Adrenal gland (tissue), 12 donors: ENCODE measurements around the gene AP1B1. TPM values are rescaled to one million over a fixed set of nuclear protein-coding genes. Genes with fewer than 3 reads are reported as not detected.

Source experiments
- DNase-seq, 7 donors: peaks; one replicate each; pipeline ENCODE4 v3.0.0-alpha.2; 2019 to 2020
- H3K27ac ChIP-seq, 5 donors: fragments of 200-600 bp; sonication (generic) in 4 of 5; 1 replicate in 3 of 5; 2 replicates in 2 of 5; pipeline versions ENCODE4 v1.5.1 to v1.8.0; 2016 to 2020; ENCODE audit warnings: mild to moderate bottlenecking in 1 of 5
- H3K27me3 ChIP-seq: fragments of 200-600 bp; 2 replicates; pipeline ENCODE4 v1.8.0; 2021
- H3K36me3 ChIP-seq, 2 donors: fragments of 200-600 bp; replicated peaks in 1 of 2; 1 replicate in 1 of 2; 2 replicates in 1 of 2; pipeline versions ENCODE4 v1.5.1 to v1.8.0; 2018 to 2022
- H3K4me1 ChIP-seq, 2 donors: fragments of 200-600 bp; replicated peaks in 1 of 2; 1 replicate in 1 of 2; 2 replicates in 1 of 2; pipeline versions ENCODE4 v1.5.1 to v1.8.0; 2018 to 2021
- H3K4me3 ChIP-seq, 4 donors: fragments of 200-600 bp; sonication (generic) in 3 of 4; one replicate each; pipeline ENCODE4 v1.5.1; 2016 to 2018
- H3K9me3 ChIP-seq, 3 donors: fragments of 200-600 bp; sonication (generic) in 1 of 3; replicated peaks in 1 of 3; 1 replicate in 2 of 3; 2 replicates in 1 of 3; pipeline versions ENCODE4 v1.5.1 to v1.8.0; 2016 to 2021
- POLR2A ChIP-seq, 2 donors: fragments of 450-650 bp; IDR thresholded peaks; one replicate each; pipeline ENCODE4 v1.6.1; 2017; ENCODE audit warnings: antibody characterized with exemption in 2 of 2, mild to moderate bottlenecking in 2 of 2, moderate library complexity in 1 of 2
- whole genome bisulfite sequencing, 4 donors: extraction: QIAGEN DNeasy Blood & Tissue Kit in 2 of 4; methylation state at CpG; one replicate each; pipeline versions ENCODE4 v1.1.5 to v1.1.7; 2013 to 2017; 5-methylcytosine and 5-hydroxymethylcytosine counted together
- intact Hi-C, 2 donors: fragments of 100-400 bp; cut with DNase I; formaldehyde crosslinking; loops; one replicate each; pipeline versions ENCODE4 v1.14.1 to v1.15.0; 2022 to 2023
- polyA plus RNA-seq, 3 donors: library from polyadenylated mRNA; stranded (reverse); fragments of 200-250 nt in 2 of 3; fragments of 350-450 nt in 1 of 3; fragmentation: Illumina TruSeq in 1 of 3; extraction: RNeasy Lipid Tissue Mini Kit (QIAGEN cat#74804) in 1 of 3; gene quantifications; one replicate each; pipeline ENCODE4 v1.2.3, GENCODE V29; 2013 to 2014
- total RNA-seq, 9 donors: library from RNA; depleted of rRNA in 4 of 9; stranded (reverse); fragments of >200 nt in 4 of 9; fragments of 120-200 nt in 1 of 9; fragmentation: NEBNext Ultra II Directional in 1 of 9; extraction: Animal tissue kit (Norgen Biotek cat#: 25700) in 1 of 9; gene quantifications; one replicate each; pipeline versions ENCODE4 v1.1.0 to v1.2.4, GENCODE V29; 2013 to 2023
- TF ChIP-seq, protein P1 (sequence below), 6 experiments: fragments of 450-650 bp in 4 of 6; fragments of 200-600 bp in 2 of 6; sonication (generic) in 1 of 6; IDR thresholded peaks; 1 replicate in 5 of 6; 2 replicates in 1 of 6; pipeline versions ENCODE4 v1.5.1 to v1.8.0; 2016 to 2021; ENCODE audit warnings: antibody characterized with exemption in 6 of 6, mild to moderate bottlenecking in 2 of 6, moderate library complexity in 1 of 6
- donor health status: healthy with polysubstance abuse.
- donor health status: Bipolar disorder and iron deficiency.
- donor health status: DM: yes; HTN: yes; CAD: no.
- donor health status: DM: no; HTN: no; CAD: no.
- donor health status: DM: no; HTN: no; CAD: no.
- donor health status: DM: yes; HTN: yes; CAD: no.

AP1B1 gene
- total and polyA plus RNA-seq, 12 donors: 47.6 to 190 (median 109) TPM

DNA sequence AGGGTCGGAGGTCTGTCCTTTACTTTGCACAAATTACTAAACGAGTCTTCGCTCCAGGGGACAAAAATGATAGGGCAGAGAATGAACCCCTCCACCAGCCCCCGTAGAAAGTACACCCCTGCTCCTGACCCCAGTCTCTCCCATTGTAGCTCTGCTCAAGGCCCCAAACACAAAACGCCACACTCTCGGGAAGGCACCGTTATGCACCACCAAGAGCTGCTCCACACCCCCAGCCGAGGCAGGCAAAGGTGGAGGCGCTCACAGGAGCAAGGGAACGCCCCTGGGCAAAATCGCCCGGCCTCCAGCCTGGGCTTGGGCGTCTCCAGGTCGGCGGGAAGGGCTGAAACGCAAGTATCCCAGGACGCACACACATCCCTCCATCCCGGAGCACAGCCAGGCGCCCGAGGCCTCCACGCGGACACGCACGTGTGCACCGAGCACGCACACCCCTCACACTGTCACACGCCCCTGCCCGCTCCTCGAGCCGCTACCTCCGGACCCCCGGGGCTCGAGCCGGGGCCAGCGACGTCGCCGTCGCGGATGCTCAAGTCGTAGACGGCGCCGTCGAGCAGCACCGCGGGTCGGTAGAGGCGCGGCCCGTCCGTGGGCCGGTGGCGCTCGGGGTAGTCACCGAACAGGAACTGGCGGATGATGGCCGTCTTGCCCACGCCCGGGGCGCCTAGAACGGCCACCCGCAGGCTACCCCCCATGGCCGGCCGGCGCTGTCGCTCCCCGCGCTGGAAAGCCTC lies 73.7 kb downstream of the AP1B1 start:
- H3K4me3 ChIP-seq: peak overlapping the region in 1 of 4 donors; percentile 38
- no peaks in the 10 kb centered on the region for H3K36me3 ChIP-seq

DNA sequence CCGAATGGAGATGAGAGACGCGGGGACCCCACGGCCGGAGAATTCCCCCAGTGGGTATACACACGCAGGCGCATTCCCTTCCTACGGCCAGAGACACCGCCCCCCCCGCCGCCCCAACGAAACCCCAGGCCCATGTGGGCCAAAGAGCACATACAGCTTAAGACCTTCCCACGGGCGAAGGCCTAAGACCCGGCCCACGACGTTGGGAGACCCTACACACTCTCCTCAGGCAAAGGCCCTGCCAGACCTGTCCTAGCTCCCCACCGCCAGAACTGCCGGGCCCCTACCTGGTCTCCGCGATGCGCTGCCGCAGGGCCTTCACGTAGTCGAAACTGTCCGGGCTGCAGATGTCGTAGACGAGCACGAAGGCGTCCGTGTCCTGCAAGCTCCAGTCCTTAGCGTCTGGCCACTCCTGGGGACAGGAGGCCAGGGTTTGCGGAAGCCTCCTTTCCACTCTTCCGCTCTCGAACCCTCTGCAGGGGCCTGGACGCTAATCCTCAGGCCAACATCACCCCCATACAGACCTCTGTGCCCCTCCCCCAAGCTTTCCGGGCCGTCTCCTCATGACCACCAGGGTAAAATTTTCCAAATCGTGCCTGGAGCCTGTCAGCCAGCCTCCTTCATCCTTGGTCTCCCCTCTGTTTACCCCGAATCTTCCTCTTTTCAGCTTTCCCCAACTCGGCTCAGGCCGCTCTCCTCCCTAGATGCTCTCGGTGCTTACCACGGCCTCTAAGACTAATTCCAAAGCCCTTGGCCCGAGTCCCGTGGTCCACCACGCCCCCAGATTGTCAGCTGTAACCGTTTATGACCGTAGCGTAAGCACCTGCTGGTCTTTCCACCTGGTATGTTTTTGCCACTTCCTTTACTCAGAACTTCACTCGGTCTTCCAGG lies 74.5 kb downstream of the AP1B1 start:
- intact Hi-C loops: no loop called here
- Histone ChIP-seq H3K27me3 (peaks cover 22% of the 10 kb centered on the region), H3K27ac (no peak overlapping the region), H3K36me3 (no peaks in the 10 kb centered on the region), H3K4me3 (no peak overlapping the region), H3K4me1 (peaks cover 46 to 62% of the 10 kb centered on the region in 2 donors), H3K9me3 (no peaks in the 10 kb centered on the region)
- DNase-seq: peak in 1 of 7 donors; percentile 34
- no peak for TF ChIP-seq POLR2A (IDR thresholded peaks at IDR 0.05)
- TF ChIP-seq, protein P1, sequence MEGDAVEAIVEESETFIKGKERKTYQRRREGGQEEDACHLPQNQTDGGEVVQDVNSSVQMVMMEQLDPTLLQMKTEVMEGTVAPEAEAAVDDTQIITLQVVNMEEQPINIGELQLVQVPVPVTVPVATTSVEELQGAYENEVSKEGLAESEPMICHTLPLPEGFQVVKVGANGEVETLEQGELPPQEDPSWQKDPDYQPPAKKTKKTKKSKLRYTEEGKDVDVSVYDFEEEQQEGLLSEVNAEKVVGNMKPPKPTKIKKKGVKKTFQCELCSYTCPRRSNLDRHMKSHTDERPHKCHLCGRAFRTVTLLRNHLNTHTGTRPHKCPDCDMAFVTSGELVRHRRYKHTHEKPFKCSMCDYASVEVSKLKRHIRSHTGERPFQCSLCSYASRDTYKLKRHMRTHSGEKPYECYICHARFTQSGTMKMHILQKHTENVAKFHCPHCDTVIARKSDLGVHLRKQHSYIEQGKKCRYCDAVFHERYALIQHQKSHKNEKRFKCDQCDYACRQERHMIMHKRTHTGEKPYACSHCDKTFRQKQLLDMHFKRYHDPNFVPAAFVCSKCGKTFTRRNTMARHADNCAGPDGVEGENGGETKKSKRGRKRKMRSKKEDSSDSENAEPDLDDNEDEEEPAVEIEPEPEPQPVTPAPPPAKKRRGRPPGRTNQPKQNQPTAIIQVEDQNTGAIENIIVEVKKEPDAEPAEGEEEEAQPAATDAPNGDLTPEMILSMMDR (IDR thresholded peaks at IDR 0.05): no peak
- 17 to 24% (median 22%) methylated on average over 20 to 51 of the region's 51 CpGs for WGBS, 4 donors

More for the DNA sequence above, 73.7 kb downstream of the AP1B1 start:
- H3K27me3 ChIP-seq: peaks cover 22% of the 10 kb centered on the region
- H3K4me1 ChIP-seq: peaks cover 37 to 53% of the 10 kb centered on the region in 2 donors
- 2 to 11% (median 5%) methylated on average over 16 to 69 of the region's 69 CpGs for WGBS, 4 donors
- DNase-seq: no peak
- H3K27ac ChIP-seq: no peak overlapping the region
- TF ChIP-seq, protein P1 (IDR thresholded peaks at IDR 0.05): no peak
- no peak for TF ChIP-seq POLR2A (IDR thresholded peaks at IDR 0.05)
- no peaks in the 10 kb centered on the region for H3K9me3 ChIP-seq
- intact Hi-C loops: loop anchor here in 1 of 2 donors (5.0 kb wide), 1 partner anchor 38 kb away; no protein-coding TSS in a partner anchor

DNA sequence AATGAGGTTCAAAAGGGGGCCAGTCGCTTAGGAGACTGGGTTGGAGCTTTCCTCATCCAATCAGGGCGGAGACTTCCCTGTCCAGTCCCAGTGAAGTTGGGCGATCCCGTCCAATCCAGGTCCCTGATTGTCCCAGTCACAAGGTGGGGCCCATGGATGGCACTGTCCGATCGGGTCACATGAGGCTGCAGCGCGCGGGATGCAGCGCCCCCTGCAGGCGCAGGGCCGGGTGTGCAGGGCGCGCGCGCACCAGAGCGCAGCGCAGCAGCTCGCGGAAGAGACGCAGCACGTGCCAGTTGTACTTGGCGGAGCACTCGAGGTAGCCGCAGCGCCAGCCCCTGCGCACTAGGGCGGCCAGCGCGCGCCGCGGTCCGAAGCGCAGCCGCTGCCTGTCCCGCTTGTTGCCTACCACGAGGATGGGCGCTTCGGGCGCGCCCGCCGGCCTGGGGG lies 75.2 kb downstream of the AP1B1 start:
- no peak overlapping the region for H3K4me3 ChIP-seq
- peak in 6 of 7 donors; percentile 50 to 79 (median 74) for DNase-seq
- no peaks in the 10 kb centered on the region for H3K9me3 ChIP-seq
- intact Hi-C loops: no loop called here
- TF ChIP-seq, protein P1 (IDR thresholded peaks at IDR 0.05): peak; percentile 59 to 91 (median 63)
- TF ChIP-seq POLR2A (IDR thresholded peaks at IDR 0.05): no peak
- no peak overlapping the region for H3K27ac ChIP-seq
- H3K36me3 ChIP-seq: no peaks in the 10 kb centered on the region
- H3K4me1 ChIP-seq: peaks cover 52 to 69% of the 10 kb centered on the region in 2 donors
- peaks cover 22% of the 10 kb centered on the region for H3K27me3 ChIP-seq
- 14 to 29% (median 15%) methylated on average over 27 to 44 of the region's 44 CpGs; no CpG with 5 or more reads in 1 of the 4 donors for WGBS, 4 donors
